Right lobe of liver (tissue), 6 donors: Measurements from ENCODE around the gene STX17. TPM values are rescaled to one million over a fixed set of nuclear protein-coding genes. Genes with fewer than 3 reads are reported as not detected.

ENCODE experiments used
- ATAC-seq, 4 donors: fragments of 200-7000 bp; cut with Tn5 transposase; one replicate each; pipeline ENCODE4 v1.9.1; 2020; ENCODE audit warnings: mild to moderate bottlenecking in 4 of 4, moderate library complexity in 4 of 4
- DNase-seq, 3 donors: peaks; one replicate each; pipeline ENCODE4 v3.0.0-alpha.2; 2020
- H3K27ac ChIP-seq, 3 donors: fragments of 200-600 bp; one replicate each; pipeline ENCODE4 v1.8.0; 2022
- H3K27me3 ChIP-seq, 2 donors: fragments of 200-600 bp; one replicate each; pipeline ENCODE4 v1.8.0; 2022
- H3K36me3 ChIP-seq, 4 donors: fragments of 200-600 bp; sonication (generic) in 1 of 4; one replicate each; pipeline versions ENCODE4 v1.5.1 to v1.8.0; 2017 to 2022; ENCODE audit warnings: control low read depth in 1 of 4
- H3K4me1 ChIP-seq, 4 donors: fragments of 200-600 bp; sonication (generic) in 1 of 4; one replicate each; pipeline versions ENCODE4 v1.5.1 to v1.8.0; 2017 to 2022; ENCODE audit warnings: control low read depth in 1 of 4
- H3K4me3 ChIP-seq, 3 donors: fragments of 200-600 bp; one replicate each; pipeline ENCODE4 v1.8.0; 2022
- H3K9me3 ChIP-seq, 4 donors: fragments of 200-600 bp; sonication (generic) in 1 of 4; one replicate each; pipeline versions ENCODE4 v1.5.1 to v1.8.0; 2017 to 2022; ENCODE audit warnings: control low read depth in 1 of 4
- POLR2A ChIP-seq: fragments of 450-650 bp; IDR thresholded peaks from one replicate; pipeline ENCODE4 v1.6.1; 2017; ENCODE audit warnings: antibody characterized with exemption, mild to moderate bottlenecking
- WGBS: methylation state at CpG from one replicate; pipeline ENCODE4 v1.1.6; 2018; ENCODE audit warnings: low coverage, low lambda C conversion rate; ENCODE audit not compliant: insufficient coverage; ENCODE audit errors: missing lambda C conversion rate; 5-methylcytosine and 5-hydroxymethylcytosine counted together
- intact Hi-C, 2 donors: fragments of 100-400 bp; cut with DNase I; formaldehyde crosslinking; loops; one replicate each; pipeline versions ENCODE4 v1.11.2 to v1.14.1; 2022
- total RNA-seq, 6 experiments: library from RNA; depleted of rRNA in 2 of 6; stranded (reverse); fragments of >200 nt in 2 of 6; fragmentation: NEBNext Ultra II Directional in 3 of 6; extraction: Animal tissue kit (Norgen Biotek cat#: 25700) in 3 of 6; gene quantifications; one replicate each; pipeline versions ENCODE4 v1.1.0 to v1.2.4, GENCODE V29; 2016 to 2023
- TF ChIP-seq, protein P1 (sequence below), 4 donors: fragments of 200-600 bp in 3 of 4; fragments of 450-650 bp in 1 of 4; IDR thresholded peaks; one replicate each; pipeline versions ENCODE4 v1.5.1 to v1.8.0; 2016 to 2022; ENCODE audit warnings: antibody characterized with exemption in 4 of 4, mild to moderate bottlenecking in 2 of 4
- donor health status: DM: no; HTN: yes; CAD: no.
- donor health status: DM: no; HTN: no; CAD: no.
- donor health status: DM: no; HTN: no; CAD: no.
- donor health status: DM: no; HTN: yes; CAD: no.
- donor health status: DM: no; HTN: yes; CAD: no.

STX17 gene
- total RNA-seq, 6 experiments from 2014 or later: 19.9 to 28.2 (median 23.2) TPM

DNA sequence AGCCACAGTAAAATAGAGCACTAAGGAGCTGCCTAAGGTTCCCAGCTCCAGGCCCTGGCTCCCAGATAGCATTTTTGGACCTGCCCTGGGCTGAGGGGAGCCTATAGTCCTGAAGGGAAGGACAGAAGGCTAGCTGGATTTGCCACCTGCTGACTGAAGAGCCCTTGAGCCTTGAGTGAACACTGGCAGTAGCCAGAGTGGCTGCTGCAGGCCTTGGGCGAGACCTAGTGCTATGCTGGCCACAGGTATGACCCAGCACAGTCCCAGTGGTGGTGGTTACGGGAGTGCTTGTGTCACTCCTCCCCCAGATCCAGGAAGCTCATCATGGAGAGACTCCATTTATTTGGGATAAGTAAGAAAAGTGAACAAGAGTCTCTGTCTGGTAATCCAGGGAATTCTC, 10.3 kb upstream of the STX17 start:
- ATAC-seq (no peak), DNase-seq (no peak)
- TF ChIP-seq, protein P1, sequence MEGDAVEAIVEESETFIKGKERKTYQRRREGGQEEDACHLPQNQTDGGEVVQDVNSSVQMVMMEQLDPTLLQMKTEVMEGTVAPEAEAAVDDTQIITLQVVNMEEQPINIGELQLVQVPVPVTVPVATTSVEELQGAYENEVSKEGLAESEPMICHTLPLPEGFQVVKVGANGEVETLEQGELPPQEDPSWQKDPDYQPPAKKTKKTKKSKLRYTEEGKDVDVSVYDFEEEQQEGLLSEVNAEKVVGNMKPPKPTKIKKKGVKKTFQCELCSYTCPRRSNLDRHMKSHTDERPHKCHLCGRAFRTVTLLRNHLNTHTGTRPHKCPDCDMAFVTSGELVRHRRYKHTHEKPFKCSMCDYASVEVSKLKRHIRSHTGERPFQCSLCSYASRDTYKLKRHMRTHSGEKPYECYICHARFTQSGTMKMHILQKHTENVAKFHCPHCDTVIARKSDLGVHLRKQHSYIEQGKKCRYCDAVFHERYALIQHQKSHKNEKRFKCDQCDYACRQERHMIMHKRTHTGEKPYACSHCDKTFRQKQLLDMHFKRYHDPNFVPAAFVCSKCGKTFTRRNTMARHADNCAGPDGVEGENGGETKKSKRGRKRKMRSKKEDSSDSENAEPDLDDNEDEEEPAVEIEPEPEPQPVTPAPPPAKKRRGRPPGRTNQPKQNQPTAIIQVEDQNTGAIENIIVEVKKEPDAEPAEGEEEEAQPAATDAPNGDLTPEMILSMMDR (IDR thresholded peaks at IDR 0.05): no peak
- no peak for TF ChIP-seq POLR2A
- intact Hi-C loops: no loop called here
- H3K27me3 ChIP-seq: no peaks in the 10 kb centered on the region
- H3K4me1 ChIP-seq: no peaks in the 10 kb centered on the region
- no peaks in the 10 kb centered on the region for H3K36me3 ChIP-seq
- H3K4me3 ChIP-seq: no peak overlapping the region
- H3K9me3 ChIP-seq: no peaks in the 10 kb centered on the region
- no peak overlapping the region for H3K27ac ChIP-seq
- no CpG with 5 or more reads among the region's 2 CpGs for whole genome bisulfite sequencing

DNA sequence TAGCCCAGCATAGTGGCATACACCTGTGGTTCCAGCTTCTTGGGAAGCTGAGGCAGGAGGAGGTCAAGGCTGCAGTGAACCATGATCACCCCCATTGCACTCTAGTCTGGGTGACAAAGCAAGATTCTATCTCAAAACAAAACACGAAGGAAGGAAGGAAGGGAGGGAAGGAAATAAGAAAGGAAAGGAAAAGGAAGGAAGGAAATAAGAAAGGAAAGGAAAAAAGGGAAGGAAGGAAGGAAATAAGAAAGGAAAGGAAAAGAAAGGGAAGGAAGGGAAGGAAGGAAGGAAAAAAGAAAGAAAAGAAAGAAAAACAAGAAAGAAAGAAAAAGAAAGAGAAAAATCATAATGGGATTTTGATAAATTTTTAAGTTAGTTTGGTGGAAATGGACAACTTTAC, 3.1 kb upstream of the STX17 start:
- H3K27ac ChIP-seq: no peak overlapping the region
- intact Hi-C loops: no loop called here
- TF ChIP-seq, protein P1 (IDR thresholded peaks at IDR 0.05): no peak
- no peak for TF ChIP-seq POLR2A
- 67% methylated on average over 1 of the region's 1 CpG for WGBS
- no peaks in the 10 kb centered on the region for H3K9me3 ChIP-seq
- no peaks in the 10 kb centered on the region for H3K27me3 ChIP-seq
- DNase-seq (no peak), ATAC-seq (no peak)
- no peak overlapping the region for H3K4me3 ChIP-seq
- no peaks in the 10 kb centered on the region for H3K36me3 ChIP-seq
- H3K4me1 ChIP-seq: peaks cover 0 to 7% (median 3%) of the 10 kb centered on the region in 4 donors

DNA sequence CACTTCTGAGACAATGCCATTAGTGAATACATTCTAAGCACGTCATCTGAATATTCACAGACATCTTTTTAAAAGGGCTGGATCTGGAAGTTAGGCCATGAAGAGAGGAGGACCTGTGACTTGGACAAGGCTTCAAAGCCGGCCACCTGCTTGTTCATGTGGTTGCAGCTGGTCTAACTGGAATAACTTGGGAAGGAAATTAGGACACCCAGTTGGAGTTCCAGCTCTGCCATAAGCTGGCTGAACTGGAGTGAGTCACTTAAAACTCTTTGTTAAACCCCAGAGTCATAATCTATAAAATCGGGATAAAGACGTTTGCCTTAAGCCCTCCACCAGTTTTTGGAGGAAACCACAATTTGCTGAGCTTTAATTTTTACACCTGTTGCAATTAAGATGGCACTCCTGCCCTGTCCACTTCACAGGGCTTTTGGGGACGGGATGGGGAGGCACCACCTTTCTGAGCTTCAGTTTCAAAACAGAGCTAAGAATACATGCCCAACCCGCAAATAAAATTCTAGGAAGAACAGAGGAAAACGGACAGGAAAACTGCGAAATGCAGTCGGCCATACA, 536 bp upstream of the STX17 start:
- H3K27ac ChIP-seq: peak overlapping the region; percentile 96 to 99 (median 99)
- DNase-seq (no peak), ATAC-seq (peak in 1 of 4 donors; percentile 4)
- peaks cover 0 to 10% (median 3%) of the 10 kb centered on the region in 4 donors for H3K4me1 ChIP-seq
- 15% methylated on average over 9 of the region's 9 CpGs for WGBS
- H3K27me3 ChIP-seq: no peaks in the 10 kb centered on the region
- TF ChIP-seq POLR2A: no peak
- TF ChIP-seq, protein P1 (IDR thresholded peaks at IDR 0.05): no peak
- H3K36me3 ChIP-seq: no peaks in the 10 kb centered on the region
- H3K4me3 ChIP-seq: peak overlapping the region; percentile 77 to 90 (median 88)
- intact Hi-C loops: no loop called here
- H3K9me3 ChIP-seq: no peaks in the 10 kb centered on the region

DNA sequence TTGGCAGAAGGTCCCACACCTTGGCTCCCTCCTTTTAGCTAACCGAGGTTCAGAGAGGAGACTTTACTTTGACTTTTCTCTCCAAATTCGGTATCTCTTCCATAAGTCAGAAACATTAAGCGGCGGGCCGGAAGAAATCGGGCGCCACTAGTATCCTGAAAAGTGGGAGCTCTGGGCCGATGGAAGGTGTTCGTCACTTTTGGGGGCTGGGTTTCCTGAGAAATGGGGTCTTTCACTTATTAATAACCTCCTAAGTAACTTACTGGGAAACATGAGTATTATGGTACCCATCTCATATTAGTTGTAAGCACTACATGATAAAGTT, 716 bp downstream of the STX17 start:
- Histone ChIP-seq H3K27ac (peak overlapping the region; percentile 96 to 99 (median 99)), H3K36me3 (no peaks in the 10 kb centered on the region), H3K4me1 (peaks cover 0 to 10% (median 3%) of the 10 kb centered on the region in 4 donors), H3K27me3 (no peaks in the 10 kb centered on the region), H3K4me3 (peak overlapping the region; percentile 77 to 90 (median 88)), H3K9me3 (no peaks in the 10 kb centered on the region)
- WGBS: 1% methylated on average over 9 of the region's 9 CpGs
- DNase-seq (no peak), ATAC-seq (no peak)
- TF ChIP-seq, protein P1 (IDR thresholded peaks at IDR 0.05): no peak
- no peak for TF ChIP-seq POLR2A
- intact Hi-C loops: no loop called here
